WTC11 (cell line): ENCODE results near the gene SLC17A2. TPM values are rescaled to one million over a fixed set of nuclear protein-coding genes. Genes with fewer than 3 reads are reported as not detected.

Experiments used
- ATAC-seq: fragments of 200-7000 bp; cut with Tn5 transposase; 2 replicates; pipeline ENCODE4 v1.10.0; 2021; ENCODE audit warnings: mild to moderate bottlenecking, moderate library complexity
- CTCF ChIA-PET: fragments of 300-600 bp; sonication (Branson Sonifier 250); formaldehyde crosslinking; loops from one replicate; lab custom pipeline; 2021; ENCODE audit warnings: antibody characterized with exemption; lab: Charles Lee
- POLR2A ChIA-PET: fragments of 350-600 bp; sonication (Branson Sonifier 250); formaldehyde crosslinking; loops from one replicate; lab custom pipeline; 2021; ENCODE audit warnings: antibody characterized with exemption; lab: Charles Lee
- DNase-seq: peaks from one replicate; pipeline ENCODE4 v3.0.0; 2021; ENCODE audit warnings: low spot score
- H3K27ac Mint-ChIP-seq: 2 replicates; pipeline ENCODE4 v1.8.0; 2021; ENCODE audit warnings: mixed read lengths
- H3K27me3 Mint-ChIP-seq: 2 replicates; pipeline ENCODE4 v1.8.0; 2021; ENCODE audit warnings: low read depth, mild to moderate bottlenecking, moderate library complexity, mixed read lengths
- H3K36me3 Mint-ChIP-seq: 2 replicates; pipeline ENCODE4 v1.8.0; 2021; ENCODE audit warnings: mixed read lengths
- H3K4me1 Mint-ChIP-seq: 2 replicates; pipeline ENCODE4 v1.8.0; 2022; ENCODE audit warnings: mixed read lengths
- H3K4me3 Mint-ChIP-seq: 2 replicates; pipeline ENCODE4 v1.8.0; 2021; ENCODE audit warnings: mild to moderate bottlenecking, moderate library complexity, mixed read lengths
- H3K9me3 Mint-ChIP-seq: 2 replicates; pipeline ENCODE4 v1.8.0; 2021; ENCODE audit warnings: mixed read lengths
- CBFB ChIP-seq: sonication (generic); formaldehyde crosslinking; IDR thresholded peaks from 2 replicates; pipeline ENCODE4 v1.8.1; 2022; ENCODE audit warnings: mild to moderate bottlenecking, low read depth, missing genetic modification reagents
- CREM ChIP-seq: sonication (generic); formaldehyde crosslinking; IDR thresholded peaks from 2 replicates; pipeline ENCODE4 v1.8.1; 2022; ENCODE audit warnings: mild to moderate bottlenecking, missing genetic modification reagents, moderate library complexity
- EMX1 ChIP-seq: fragments of 250-450 bp; sonication (Bioruptor Pico); IDR thresholded peaks from 2 replicates; pipeline ENCODE4 v1.8.0; 2021; ENCODE audit warnings: mild to moderate bottlenecking
- FOXJ3 ChIP-seq: sonication (generic); formaldehyde crosslinking; IDR thresholded peaks from 2 replicates; pipeline ENCODE4 v1.9.0; 2021; ENCODE audit warnings: missing genetic modification reagents, mild to moderate bottlenecking, borderline replicate concordance
- GTF2I ChIP-seq: fragments of 250-450 bp; sonication (Bioruptor Pico); conservative IDR thresholded peaks from 2 replicates; pipeline ENCODE4 v1.4.0; 2021; ENCODE audit warnings: mild to moderate bottlenecking
- IRF2 ChIP-seq: sonication (generic); formaldehyde crosslinking; IDR thresholded peaks from 2 replicates; pipeline ENCODE4 v1.8.0; 2022; ENCODE audit warnings: low read depth, missing genetic modification reagents, borderline replicate concordance
- NR3C1 ChIP-seq: sonication (generic); formaldehyde crosslinking; conservative IDR thresholded peaks from 2 replicates; pipeline ENCODE4 v1.8.1; 2023; ENCODE audit warnings: low read depth, mild to moderate bottlenecking, missing genetic modification reagents
- OVOL2 ChIP-seq: fragments of 250-450 bp; sonication (Bioruptor Pico); IDR thresholded peaks from 2 replicates; pipeline ENCODE4 v1.9.0; 2021; ENCODE audit warnings: mild to moderate bottlenecking, borderline replicate concordance
- SOX15 ChIP-seq: fragments of 250-450 bp; sonication (Bioruptor Pico); IDR thresholded peaks from 2 replicates; pipeline ENCODE4 v1.9.0; 2021; ENCODE audit warnings: mild to moderate bottlenecking
- TP53 ChIP-seq: sonication (generic); formaldehyde crosslinking; IDR thresholded peaks from 2 replicates; pipeline ENCODE4 v1.8.1; 2023; ENCODE audit warnings: mild to moderate bottlenecking, missing genetic modification reagents
- ZNF317 ChIP-seq: sonication (generic); formaldehyde crosslinking; IDR thresholded peaks from 2 replicates; pipeline ENCODE4 v1.8.1; 2023; ENCODE audit warnings: low read depth, mild to moderate bottlenecking, moderate library complexity, missing genetic modification reagents, borderline replicate concordance
- total RNA-seq: library from RNA; stranded (reverse); gene quantifications from 3 replicates; pipeline ENCODE4 v1.2.3, GENCODE V29; 2021
- TF ChIP-seq, protein P1 (sequence below): sonication (generic); formaldehyde crosslinking; IDR thresholded peaks from 2 replicates; pipeline ENCODE4 v1.8.1; 2022; ENCODE audit warnings: low read depth, missing genetic modification reagents, borderline replicate concordance
- TF ChIP-seq, protein P2 (sequence below): sonication (generic); formaldehyde crosslinking; IDR thresholded peaks from 2 replicates; pipeline ENCODE4 v1.8.0; 2023; ENCODE audit warnings: missing genetic modification reagents, mild to moderate bottlenecking, borderline replicate concordance
- TF ChIP-seq, protein P3 (sequence below): fragments of 250-450 bp; sonication (Bioruptor Pico); IDR thresholded peaks from 2 replicates; pipeline ENCODE4 v1.8.0; 2021; ENCODE audit warnings: mild to moderate bottlenecking
- TF ChIP-seq, protein P4 (sequence below): fragments of 250-450 bp; sonication (Bioruptor Pico); IDR thresholded peaks from 2 replicates; pipeline ENCODE4 v1.9.0; 2021; ENCODE audit warnings: mild to moderate bottlenecking
- TF ChIP-seq, protein P5 (sequence below): sonication (generic); formaldehyde crosslinking; conservative IDR thresholded peaks from 2 replicates; pipeline ENCODE4 v1.8.1; 2023; ENCODE audit warnings: mild to moderate bottlenecking, low read depth, missing genetic modification reagents, moderate library complexity

Gene SLC17A2
- total RNA-seq, 1 experiment from 2014 or later, result not detected

DNA sequence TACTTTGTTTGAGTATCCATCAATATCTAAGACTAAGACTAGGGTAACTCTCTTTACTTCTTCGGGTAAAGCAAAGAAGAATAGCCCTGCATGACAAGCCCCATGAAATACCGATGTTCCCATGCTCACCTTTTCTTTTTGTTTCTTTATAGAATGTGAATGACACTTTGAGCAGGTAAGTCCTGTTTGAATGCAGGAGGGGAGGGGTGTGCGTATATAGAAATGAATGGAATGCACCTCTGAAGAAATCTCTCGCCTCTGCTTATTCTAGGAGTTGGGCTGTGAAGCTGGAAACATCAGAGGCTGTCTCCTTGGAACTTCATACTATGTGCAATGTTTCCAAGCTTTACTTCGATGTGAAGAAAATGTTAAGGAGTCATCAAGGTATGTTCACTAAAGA, 42.4 kb upstream of the SLC17A2 start:
- ATAC-seq (no peak), DNase-seq (no peak)
- peaks cover 15% of the 10 kb centered on the region for H3K36me3 Mint-ChIP-seq
- CTCF ChIA-PET, result interaction anchor here (0.8 kb wide), 1 partner anchor 20 kb away, joined by 3 read pairs; no protein-coding TSS in a partner anchor
- no peaks in the 10 kb centered on the region for H3K9me3 Mint-ChIP-seq
- H3K27me3 Mint-ChIP-seq, result peaks cover 10% of the 10 kb centered on the region
- no peak overlapping the region for H3K4me3 Mint-ChIP-seq
- peaks cover 3% of the 10 kb centered on the region; the same call in 1 of the 2 replicates for H3K4me1 Mint-ChIP-seq
- no peak for TF ChIP-seq CBFB (CRISPR knock-in tag)
- POLR2A ChIA-PET, result interaction anchor here (0.7 kb wide), 1 partner anchor 14 kb away, joined by 4 read pairs; no protein-coding TSS in a partner anchor
- H3K27ac Mint-ChIP-seq, result no peak overlapping the region

DNA sequence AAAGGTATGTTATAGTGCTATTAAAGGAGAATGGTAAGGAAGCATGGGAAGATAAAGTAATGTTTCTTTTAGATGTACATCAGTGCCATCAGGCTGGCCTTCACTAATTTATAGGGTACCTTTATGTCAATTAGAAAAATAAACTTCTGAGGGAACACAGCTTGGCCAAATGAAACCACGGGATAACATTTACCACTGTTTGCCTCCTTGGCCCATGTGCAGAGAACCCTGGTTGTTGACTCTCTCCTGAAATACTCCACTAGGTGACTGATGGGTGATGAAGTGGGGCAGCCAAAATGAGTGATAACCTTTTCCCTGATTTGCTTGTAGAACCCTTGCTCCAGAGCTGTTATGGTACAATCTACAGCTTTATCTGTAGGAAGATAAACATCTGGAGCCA, 41.6 kb upstream of the SLC17A2 start:
- H3K9me3 Mint-ChIP-seq, result no peaks in the 10 kb centered on the region
- no peak overlapping the region for H3K4me3 Mint-ChIP-seq
- ChIA-PET CTCF (no interaction called here), POLR2A (no interaction called here)
- TF ChIP-seq OVOL2 (CRISPR knock-in tag), result no peak
- no peak for TF ChIP-seq ZNF317
- TF ChIP-seq, protein P1, sequence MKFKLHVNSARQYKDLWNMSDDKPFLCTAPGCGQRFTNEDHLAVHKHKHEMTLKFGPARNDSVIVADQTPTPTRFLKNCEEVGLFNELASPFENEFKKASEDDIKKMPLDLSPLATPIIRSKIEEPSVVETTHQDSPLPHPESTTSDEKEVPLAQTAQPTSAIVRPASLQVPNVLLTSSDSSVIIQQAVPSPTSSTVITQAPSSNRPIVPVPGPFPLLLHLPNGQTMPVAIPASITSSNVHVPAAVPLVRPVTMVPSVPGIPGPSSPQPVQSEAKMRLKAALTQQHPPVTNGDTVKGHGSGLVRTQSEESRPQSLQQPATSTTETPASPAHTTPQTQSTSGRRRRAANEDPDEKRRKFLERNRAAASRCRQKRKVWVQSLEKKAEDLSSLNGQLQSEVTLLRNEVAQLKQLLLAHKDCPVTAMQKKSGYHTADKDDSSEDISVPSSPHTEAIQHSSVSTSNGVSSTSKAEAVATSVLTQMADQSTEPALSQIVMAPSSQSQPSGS, result no peak
- TF ChIP-seq, protein P2, sequence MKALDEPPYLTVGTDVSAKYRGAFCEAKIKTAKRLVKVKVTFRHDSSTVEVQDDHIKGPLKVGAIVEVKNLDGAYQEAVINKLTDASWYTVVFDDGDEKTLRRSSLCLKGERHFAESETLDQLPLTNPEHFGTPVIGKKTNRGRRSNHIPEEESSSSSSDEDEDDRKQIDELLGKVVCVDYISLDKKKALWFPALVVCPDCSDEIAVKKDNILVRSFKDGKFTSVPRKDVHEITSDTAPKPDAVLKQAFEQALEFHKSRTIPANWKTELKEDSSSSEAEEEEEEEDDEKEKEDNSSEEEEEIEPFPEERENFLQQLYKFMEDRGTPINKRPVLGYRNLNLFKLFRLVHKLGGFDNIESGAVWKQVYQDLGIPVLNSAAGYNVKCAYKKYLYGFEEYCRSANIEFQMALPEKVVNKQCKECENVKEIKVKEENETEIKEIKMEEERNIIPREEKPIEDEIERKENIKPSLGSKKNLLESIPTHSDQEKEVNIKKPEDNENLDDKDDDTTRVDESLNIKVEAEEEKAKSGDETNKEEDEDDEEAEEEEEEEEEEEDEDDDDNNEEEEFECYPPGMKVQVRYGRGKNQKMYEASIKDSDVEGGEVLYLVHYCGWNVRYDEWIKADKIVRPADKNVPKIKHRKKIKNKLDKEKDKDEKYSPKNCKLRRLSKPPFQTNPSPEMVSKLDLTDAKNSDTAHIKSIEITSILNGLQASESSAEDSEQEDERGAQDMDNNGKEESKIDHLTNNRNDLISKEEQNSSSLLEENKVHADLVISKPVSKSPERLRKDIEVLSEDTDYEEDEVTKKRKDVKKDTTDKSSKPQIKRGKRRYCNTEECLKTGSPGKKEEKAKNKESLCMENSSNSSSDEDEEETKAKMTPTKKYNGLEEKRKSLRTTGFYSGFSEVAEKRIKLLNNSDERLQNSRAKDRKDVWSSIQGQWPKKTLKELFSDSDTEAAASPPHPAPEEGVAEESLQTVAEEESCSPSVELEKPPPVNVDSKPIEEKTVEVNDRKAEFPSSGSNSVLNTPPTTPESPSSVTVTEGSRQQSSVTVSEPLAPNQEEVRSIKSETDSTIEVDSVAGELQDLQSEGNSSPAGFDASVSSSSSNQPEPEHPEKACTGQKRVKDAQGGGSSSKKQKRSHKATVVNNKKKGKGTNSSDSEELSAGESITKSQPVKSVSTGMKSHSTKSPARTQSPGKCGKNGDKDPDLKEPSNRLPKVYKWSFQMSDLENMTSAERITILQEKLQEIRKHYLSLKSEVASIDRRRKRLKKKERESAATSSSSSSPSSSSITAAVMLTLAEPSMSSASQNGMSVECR (CRISPR knock-in tag), result no peak
- TF ChIP-seq TP53 (CRISPR knock-in tag), result no peak
- TF ChIP-seq CREM (CRISPR knock-in tag), result no peak
- TF ChIP-seq GTF2I (CRISPR knock-in tag), result no peak
- TF ChIP-seq EMX1 (CRISPR knock-in tag), result no peak
- TF ChIP-seq IRF2 (CRISPR knock-in tag), result no peak
- TF ChIP-seq, protein P3, sequence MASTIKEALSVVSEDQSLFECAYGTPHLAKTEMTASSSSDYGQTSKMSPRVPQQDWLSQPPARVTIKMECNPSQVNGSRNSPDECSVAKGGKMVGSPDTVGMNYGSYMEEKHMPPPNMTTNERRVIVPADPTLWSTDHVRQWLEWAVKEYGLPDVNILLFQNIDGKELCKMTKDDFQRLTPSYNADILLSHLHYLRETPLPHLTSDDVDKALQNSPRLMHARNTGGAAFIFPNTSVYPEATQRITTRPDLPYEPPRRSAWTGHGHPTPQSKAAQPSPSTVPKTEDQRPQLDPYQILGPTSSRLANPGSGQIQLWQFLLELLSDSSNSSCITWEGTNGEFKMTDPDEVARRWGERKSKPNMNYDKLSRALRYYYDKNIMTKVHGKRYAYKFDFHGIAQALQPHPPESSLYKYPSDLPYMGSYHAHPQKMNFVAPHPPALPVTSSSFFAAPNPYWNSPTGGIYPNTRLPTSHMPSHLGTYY (CRISPR knock-in tag), result no peak
- TF ChIP-seq NR3C1 (CRISPR knock-in tag), result no peak
- TF ChIP-seq FOXJ3 (CRISPR knock-in tag), result no peak
- TF ChIP-seq, protein P4, sequence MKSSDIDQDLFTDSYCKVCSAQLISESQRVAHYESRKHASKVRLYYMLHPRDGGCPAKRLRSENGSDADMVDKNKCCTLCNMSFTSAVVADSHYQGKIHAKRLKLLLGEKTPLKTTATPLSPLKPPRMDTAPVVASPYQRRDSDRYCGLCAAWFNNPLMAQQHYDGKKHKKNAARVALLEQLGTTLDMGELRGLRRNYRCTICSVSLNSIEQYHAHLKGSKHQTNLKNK, result no peak
- TF ChIP-seq SOX15, result no peak
- TF ChIP-seq, protein P5, sequence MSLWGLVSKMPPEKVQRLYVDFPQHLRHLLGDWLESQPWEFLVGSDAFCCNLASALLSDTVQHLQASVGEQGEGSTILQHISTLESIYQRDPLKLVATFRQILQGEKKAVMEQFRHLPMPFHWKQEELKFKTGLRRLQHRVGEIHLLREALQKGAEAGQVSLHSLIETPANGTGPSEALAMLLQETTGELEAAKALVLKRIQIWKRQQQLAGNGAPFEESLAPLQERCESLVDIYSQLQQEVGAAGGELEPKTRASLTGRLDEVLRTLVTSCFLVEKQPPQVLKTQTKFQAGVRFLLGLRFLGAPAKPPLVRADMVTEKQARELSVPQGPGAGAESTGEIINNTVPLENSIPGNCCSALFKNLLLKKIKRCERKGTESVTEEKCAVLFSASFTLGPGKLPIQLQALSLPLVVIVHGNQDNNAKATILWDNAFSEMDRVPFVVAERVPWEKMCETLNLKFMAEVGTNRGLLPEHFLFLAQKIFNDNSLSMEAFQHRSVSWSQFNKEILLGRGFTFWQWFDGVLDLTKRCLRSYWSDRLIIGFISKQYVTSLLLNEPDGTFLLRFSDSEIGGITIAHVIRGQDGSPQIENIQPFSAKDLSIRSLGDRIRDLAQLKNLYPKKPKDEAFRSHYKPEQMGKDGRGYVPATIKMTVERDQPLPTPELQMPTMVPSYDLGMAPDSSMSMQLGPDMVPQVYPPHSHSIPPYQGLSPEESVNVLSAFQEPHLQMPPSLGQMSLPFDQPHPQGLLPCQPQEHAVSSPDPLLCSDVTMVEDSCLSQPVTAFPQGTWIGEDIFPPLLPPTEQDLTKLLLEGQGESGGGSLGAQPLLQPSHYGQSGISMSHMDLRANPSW, result no peak
- no peak for DNase-seq
- H3K36me3 Mint-ChIP-seq, result peaks cover 20% of the 10 kb centered on the region
- no peak for ATAC-seq
- H3K27me3 Mint-ChIP-seq, result peaks cover 18% of the 10 kb centered on the region
- peaks cover 5% of the 10 kb centered on the region for H3K4me1 Mint-ChIP-seq
- no peak overlapping the region for H3K27ac Mint-ChIP-seq
